ENCODE measurements around the gene SLC13A3.

SLC13A3 gene

DNA sequence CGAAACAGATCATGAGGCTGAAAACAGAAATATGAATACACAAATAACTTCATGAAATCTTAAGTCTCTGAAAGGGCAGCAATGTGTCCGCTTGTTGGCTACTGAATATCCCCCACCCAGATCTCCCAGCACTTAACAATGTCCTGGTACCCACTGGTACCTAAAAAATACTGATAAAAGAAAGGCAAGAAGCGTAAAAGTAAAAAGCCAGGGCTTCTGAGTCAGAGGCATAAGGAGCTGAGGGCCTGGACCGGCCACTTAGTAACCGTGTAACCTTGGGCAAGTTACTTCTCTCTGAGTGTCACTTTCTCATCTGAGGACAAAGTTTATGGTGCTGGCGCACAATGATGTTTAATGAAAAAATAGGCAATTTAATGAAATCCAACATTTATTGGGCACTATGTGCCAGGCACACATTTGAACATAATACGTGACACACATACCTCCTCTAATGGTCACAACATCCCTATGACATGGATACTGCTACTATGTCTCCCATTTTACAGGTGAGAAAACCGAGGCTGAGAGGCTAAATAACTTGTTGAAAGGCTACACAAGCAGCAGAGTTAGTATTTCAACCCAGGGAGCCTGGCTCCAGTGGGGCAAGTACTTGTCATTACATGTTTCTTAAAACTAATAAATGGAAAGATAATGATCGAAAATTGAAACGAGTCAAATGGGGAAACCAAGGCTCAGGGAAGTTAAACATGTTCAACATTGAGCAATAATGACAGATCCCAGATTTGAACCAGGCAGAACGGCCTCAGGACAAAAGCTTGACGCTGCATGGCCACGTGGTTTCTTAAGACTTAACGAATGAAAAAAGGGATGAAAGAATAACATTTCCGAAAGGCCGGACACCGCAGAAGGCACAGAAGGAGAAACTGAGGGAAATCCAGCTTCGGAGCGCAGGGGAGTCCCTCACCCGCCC, 37.2 kb upstream of the SLC13A3 start:
- in situ Hi-C loops (cut with MboI; ENCODE audit: low pct_unique_long_range_greater_than_20kb, low sequenced_read_pairs, unreplicated experiment): loop anchor here (10.0 kb wide), 1 partner anchor 164 kb away; no protein-coding TSS in a partner anchor
- TF ChIP-seq, protein P1, sequence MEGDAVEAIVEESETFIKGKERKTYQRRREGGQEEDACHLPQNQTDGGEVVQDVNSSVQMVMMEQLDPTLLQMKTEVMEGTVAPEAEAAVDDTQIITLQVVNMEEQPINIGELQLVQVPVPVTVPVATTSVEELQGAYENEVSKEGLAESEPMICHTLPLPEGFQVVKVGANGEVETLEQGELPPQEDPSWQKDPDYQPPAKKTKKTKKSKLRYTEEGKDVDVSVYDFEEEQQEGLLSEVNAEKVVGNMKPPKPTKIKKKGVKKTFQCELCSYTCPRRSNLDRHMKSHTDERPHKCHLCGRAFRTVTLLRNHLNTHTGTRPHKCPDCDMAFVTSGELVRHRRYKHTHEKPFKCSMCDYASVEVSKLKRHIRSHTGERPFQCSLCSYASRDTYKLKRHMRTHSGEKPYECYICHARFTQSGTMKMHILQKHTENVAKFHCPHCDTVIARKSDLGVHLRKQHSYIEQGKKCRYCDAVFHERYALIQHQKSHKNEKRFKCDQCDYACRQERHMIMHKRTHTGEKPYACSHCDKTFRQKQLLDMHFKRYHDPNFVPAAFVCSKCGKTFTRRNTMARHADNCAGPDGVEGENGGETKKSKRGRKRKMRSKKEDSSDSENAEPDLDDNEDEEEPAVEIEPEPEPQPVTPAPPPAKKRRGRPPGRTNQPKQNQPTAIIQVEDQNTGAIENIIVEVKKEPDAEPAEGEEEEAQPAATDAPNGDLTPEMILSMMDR (IDR thresholded peaks at IDR 0.05; ENCODE audit: extremely low read depth, insufficient read depth, missing control alignments): no peak
- no peak for DNase-seq (ENCODE audit: low spot score)

DNA sequence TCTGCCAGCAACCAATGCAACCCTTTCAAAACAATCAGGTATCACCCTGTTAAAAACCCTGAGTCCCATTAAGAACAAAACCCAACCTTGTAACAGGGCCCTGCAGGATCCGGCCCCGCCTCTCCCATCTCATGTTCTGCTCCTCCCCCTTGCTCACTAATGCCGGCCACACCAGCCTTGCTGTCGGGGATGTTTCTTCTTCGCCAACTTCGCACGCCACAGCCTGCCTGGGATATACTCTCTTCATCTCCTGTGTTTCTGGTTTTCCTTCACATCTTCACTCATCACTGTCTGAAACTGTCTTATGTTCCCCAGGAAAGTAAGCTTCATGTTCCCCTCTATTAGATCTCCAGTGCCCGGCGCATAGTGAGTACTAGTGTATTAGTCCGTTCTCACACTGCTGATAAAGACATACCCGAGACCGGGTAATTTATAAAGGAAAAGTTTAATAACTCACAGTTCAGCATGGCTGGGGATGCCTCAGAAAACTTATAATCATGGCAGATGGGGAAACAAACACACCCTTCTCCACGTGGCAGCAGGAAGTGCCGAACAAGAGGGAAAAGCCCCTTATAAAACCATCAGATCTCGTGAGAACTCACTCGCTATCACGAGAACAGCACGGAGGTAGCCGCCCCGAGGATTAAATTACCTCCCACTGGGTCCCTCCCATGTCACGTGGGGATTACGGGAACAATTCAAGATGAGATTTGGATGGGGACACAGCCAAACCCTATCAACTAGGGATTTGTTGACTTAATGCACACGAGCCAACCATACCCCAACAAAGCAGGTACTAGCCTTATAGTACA, 32.9 kb upstream of the SLC13A3 start:
- DNase-seq (ENCODE audit: low spot score): no peak
- in situ Hi-C loops (cut with MboI; ENCODE audit: low pct_unique_long_range_greater_than_20kb, low sequenced_read_pairs, unreplicated experiment): loop anchor here (10.0 kb wide), 1 partner anchor 159 kb away; no protein-coding TSS in a partner anchor
- TF ChIP-seq, protein P1 (IDR thresholded peaks at IDR 0.05; ENCODE audit: extremely low read depth, insufficient read depth, missing control alignments): no peak

- TF ChIP-seq, protein P1 (IDR thresholded peaks at IDR 0.05; ENCODE audit: extremely low read depth, insufficient read depth, missing control alignments): no peak
- in situ Hi-C loops (cut with MboI; ENCODE audit: low pct_unique_long_range_greater_than_20kb, low sequenced_read_pairs, unreplicated experiment): loop anchor here (10.0 kb wide), 1 partner anchor 159 kb away; no protein-coding TSS in a partner anchor
- no peak for DNase-seq (ENCODE audit: low spot score)
Measured at GRCh38 chr20:46683668-46683938, 32.3 kb upstream of the SLC13A3 start.

- in situ Hi-C loops (cut with MboI; ENCODE audit: low pct_unique_long_range_greater_than_20kb, low sequenced_read_pairs, unreplicated experiment): loop anchor here (10.0 kb wide), 1 partner anchor 158 kb away; no protein-coding TSS in a partner anchor
- DNase-seq (ENCODE audit: low spot score): no peak
- TF ChIP-seq, protein P1 (IDR thresholded peaks at IDR 0.05; ENCODE audit: extremely low read depth, insufficient read depth, missing control alignments): no peak
Measured at GRCh38 chr20:46683011-46683667, 31.9 kb upstream of the SLC13A3 start.

GRCh38 chr20:46682063-46682821, 31.0 kb upstream of the SLC13A3 start:
- in situ Hi-C loops (cut with MboI; ENCODE audit: low pct_unique_long_range_greater_than_20kb, low sequenced_read_pairs, unreplicated experiment): loop anchor here (10.0 kb wide), 1 partner anchor 157 kb away; no protein-coding TSS in a partner anchor
- TF ChIP-seq, protein P1 (IDR thresholded peaks at IDR 0.05; ENCODE audit: extremely low read depth, insufficient read depth, missing control alignments): no peak
- DNase-seq (ENCODE audit: low spot score): no peak

All from GM13977 (cell line).